OCI-LY3 (cell line): ENCODE results near the gene NDFIP2.

Source experiments
- EZH2phosphoT487 ChIP-seq: fragments of 200-600 bp; shearing (Covaris generic); IDR thresholded peaks from 2 replicates; pipeline ENCODE4 v1.6.1; 2018; ENCODE audit warnings: antibody characterized with exemption, mixed run types, low read depth
- TF ChIP-seq, protein P1 (sequence below): fragments of 200-600, 300-600 bp; sonication (generic); IDR thresholded peaks from 2 replicates; pipeline ENCODE4 v1.5.1; 2014; ENCODE audit warnings: antibody characterized with exemption, low read length, low read depth

GRCh38 chr13:79571147-79571546 is 90.2 kb downstream of the NDFIP2 start:
- TF ChIP-seq, protein P1, sequence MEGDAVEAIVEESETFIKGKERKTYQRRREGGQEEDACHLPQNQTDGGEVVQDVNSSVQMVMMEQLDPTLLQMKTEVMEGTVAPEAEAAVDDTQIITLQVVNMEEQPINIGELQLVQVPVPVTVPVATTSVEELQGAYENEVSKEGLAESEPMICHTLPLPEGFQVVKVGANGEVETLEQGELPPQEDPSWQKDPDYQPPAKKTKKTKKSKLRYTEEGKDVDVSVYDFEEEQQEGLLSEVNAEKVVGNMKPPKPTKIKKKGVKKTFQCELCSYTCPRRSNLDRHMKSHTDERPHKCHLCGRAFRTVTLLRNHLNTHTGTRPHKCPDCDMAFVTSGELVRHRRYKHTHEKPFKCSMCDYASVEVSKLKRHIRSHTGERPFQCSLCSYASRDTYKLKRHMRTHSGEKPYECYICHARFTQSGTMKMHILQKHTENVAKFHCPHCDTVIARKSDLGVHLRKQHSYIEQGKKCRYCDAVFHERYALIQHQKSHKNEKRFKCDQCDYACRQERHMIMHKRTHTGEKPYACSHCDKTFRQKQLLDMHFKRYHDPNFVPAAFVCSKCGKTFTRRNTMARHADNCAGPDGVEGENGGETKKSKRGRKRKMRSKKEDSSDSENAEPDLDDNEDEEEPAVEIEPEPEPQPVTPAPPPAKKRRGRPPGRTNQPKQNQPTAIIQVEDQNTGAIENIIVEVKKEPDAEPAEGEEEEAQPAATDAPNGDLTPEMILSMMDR: no peak
- TF ChIP-seq EZH2phosphoT487: no peak
